HCT116 (cell line): ENCODE results near the gene OSBP2. TPM values are rescaled to one million over a fixed set of nuclear protein-coding genes. Genes with fewer than 3 reads are reported as not detected.

Experiments used
- ATAC-seq: fragments of 200-7000 bp; cut with Tn5 transposase; 2 replicates; pipeline ENCODE4 v1.9.1; 2020; ENCODE audit warnings: mild to moderate bottlenecking, moderate library complexity
- BruUV-seq: library from RNA; stranded (reverse); fragments of 400-500 nt; replicated peaks from 2 replicates; lab custom pipeline; 2021; lab: Mats Ljungman, UMichigan
- CTCF ChIA-PET: fragments of 300-600 bp; sonication (Branson Sonifier 250); formaldehyde crosslinking; loops from one replicate; lab custom pipeline; 2021; ENCODE audit warnings: antibody characterized with exemption; lab: Charles Lee
- POLR2A ChIA-PET: fragments of 300-600, 350-600 bp; sonication (Branson Sonifier 250); formaldehyde crosslinking; loops from one replicate; lab custom pipeline; 2021; ENCODE audit warnings: antibody characterized with exemption; lab: Charles Lee
- RAD21 ChIA-PET, 2 experiments: fragments of 300-600 bp; sonication (Branson Sonifier 250); formaldehyde crosslinking; loops; one replicate each; lab custom pipeline; 2023; ENCODE audit warnings: low total read pairs in 2 of 2; ENCODE audit not compliant: uncharacterized antibody in 2 of 2, unreplicated experiment in 2 of 2, low non-redundant PET in 1 of 2; lab: Charles Lee
- DNase-seq: peaks from one replicate; pipeline ENCODE4 v3.0.0-alpha.2; 2010; ENCODE audit warnings: low read depth, low spot score
- H2AFZ ChIP-seq: fragments of 200-600 bp; shearing (Covaris generic), sonication (generic); 2 replicates; pipeline ENCODE4 v1.6.1; 2017; ENCODE audit warnings: low read depth, mixed run types, mixed read lengths, antibody characterized with exemption, low read length; ENCODE audit not compliant: poor library complexity, severe bottlenecking
- H3K27ac ChIP-seq: 2 replicates; pipeline ENCODE4 v1.5.1; 2012; ENCODE audit warnings: low read depth, low read length
- H3K27me3 ChIP-seq: fragments of 200-600 bp; sonication (generic); 2 replicates; pipeline ENCODE4 v1.6.1; 2016; ENCODE audit warnings: mixed run types, low read length, mixed read lengths; ENCODE audit not compliant: insufficient read depth
- H3K36me3 ChIP-seq, 2 experiments: fragments of 200-500 bp in 1 of 2; fragments of 200-600 bp in 1 of 2; sonication (Bioruptor generic) in 1 of 2; sonication (generic) in 1 of 2; 2 replicates each; pipeline versions ENCODE4 v1.5.1 to v1.6.1; 2014 to 2016; ENCODE audit warnings: low read length in 2 of 2, inconsistent platforms in 1 of 2, mixed read lengths in 1 of 2, mixed run types in 1 of 2; ENCODE audit not compliant: insufficient read depth in 2 of 2, control insufficient read depth in 1 of 2
- H3K4me1 ChIP-seq, 2 experiments: fragments of 200-600 bp in 1 of 2; sonication (generic) in 1 of 2; 2 replicates each; pipeline versions ENCODE4 v1.5.1 to v1.6.1; 2012 to 2017; ENCODE audit warnings: low read length in 2 of 2, inconsistent platforms in 1 of 2, mild to moderate bottlenecking in 1 of 2, mixed read lengths in 1 of 2, mixed run types in 1 of 2, moderate library complexity in 1 of 2; ENCODE audit not compliant: insufficient read depth in 2 of 2, control insufficient read depth in 1 of 2
- H3K4me2 ChIP-seq: fragments of 200-600 bp; sonication (generic); 2 replicates; pipeline ENCODE4 v1.6.1; 2017; ENCODE audit warnings: mixed run types, low read length, mixed read lengths
- H3K4me3 ChIP-seq, 2 experiments: fragments of 200-600 bp in 1 of 2; sonication (generic) in 1 of 2; replicated peaks in 1 of 2; 2 replicates each; pipeline ENCODE4 v1.5.1; 2011 to 2016; ENCODE audit warnings: low read length in 2 of 2, control low read depth in 1 of 2, low read depth in 1 of 2, mild to moderate bottlenecking in 1 of 2, mixed read lengths in 1 of 2, mixed run types in 1 of 2
- H3K79me2 ChIP-seq: fragments of 200-600 bp; sonication (generic); 2 replicates; pipeline ENCODE4 v1.6.1; 2017; ENCODE audit warnings: mild to moderate bottlenecking, mixed run types, low read length, moderate library complexity, mixed read lengths; ENCODE audit not compliant: insufficient read depth
- H3K9ac ChIP-seq: fragments of 200-600 bp; sonication (generic); 2 replicates; pipeline ENCODE4 v1.6.1; 2016; ENCODE audit warnings: low read length, mixed read lengths
- H3K9me2 ChIP-seq: fragments of 200-600 bp; sonication (generic), shearing (Covaris generic); 2 replicates; pipeline ENCODE4 v1.6.1; 2017; ENCODE audit warnings: mixed run types, mild to moderate bottlenecking, moderate library complexity; ENCODE audit not compliant: insufficient read depth
- H3K9me3 ChIP-seq, 2 experiments: fragments of 200-500 bp in 1 of 2; fragments of 200-600 bp in 1 of 2; sonication (Bioruptor generic) in 1 of 2; sonication (generic) in 1 of 2; 2 replicates each; pipeline ENCODE4 v1.6.1; 2014 to 2017; ENCODE audit warnings: low read length in 2 of 2, mixed read lengths in 2 of 2, inconsistent platforms in 1 of 2, low read depth in 1 of 2, mild to moderate bottlenecking in 1 of 2, mixed run types in 1 of 2, moderate library complexity in 1 of 2; ENCODE audit not compliant: control insufficient read depth in 1 of 2, insufficient read depth in 1 of 2
- H4K20me1 ChIP-seq: fragments of 200-600 bp; sonication (generic), shearing (Covaris generic); 2 replicates; pipeline ENCODE4 v1.6.1; 2017; ENCODE audit warnings: mixed run types, mild to moderate bottlenecking, moderate library complexity; ENCODE audit not compliant: insufficient read depth
- CBX3 ChIP-seq: IDR thresholded peaks from 2 replicates; pipeline ENCODE4 v1.6.1; 2012; ENCODE audit warnings: low read depth
- CEBPB ChIP-seq: IDR thresholded peaks from 2 replicates; pipeline ENCODE4 v1.6.1; 2012; ENCODE audit warnings: low read depth
- EGR1 ChIP-seq: IDR thresholded peaks from 2 replicates; pipeline ENCODE4 v1.6.1; 2012; ENCODE audit warnings: low read depth
- ELF1 ChIP-seq: IDR thresholded peaks from 2 replicates; pipeline ENCODE4 v1.6.1; 2012; ENCODE audit warnings: low read depth, borderline replicate concordance
- FOSL1 ChIP-seq: IDR thresholded peaks from 2 replicates; pipeline ENCODE4 v1.6.1; 2012; ENCODE audit warnings: low read depth
- JUND ChIP-seq: IDR thresholded peaks from 2 replicates; pipeline ENCODE4 v1.6.1; 2012
- POLR2A ChIP-seq: IDR thresholded peaks from 2 replicates; pipeline ENCODE4 v1.7.0; 2011; ENCODE audit warnings: borderline replicate concordance; ENCODE audit not compliant: insufficient read depth, insufficient read length; ENCODE audit errors: extremely low read depth
- POLR2AphosphoS5 ChIP-seq: IDR thresholded peaks from 2 replicates; pipeline ENCODE4 v1.6.1; 2011; ENCODE audit warnings: mild to moderate bottlenecking, low read depth, low read length, moderate library complexity
- RAD21 ChIP-seq: IDR thresholded peaks from 2 replicates; pipeline ENCODE4 v1.6.1; 2012; ENCODE audit warnings: low read depth, mild to moderate bottlenecking
- SP1 ChIP-seq: IDR thresholded peaks from 2 replicates; pipeline ENCODE4 v1.6.1; 2012; ENCODE audit warnings: low read depth
- TCF7L2 ChIP-seq: IDR thresholded peaks from 2 replicates; pipeline ENCODE4 v1.7.0; 2011; ENCODE audit warnings: borderline replicate concordance, inconsistent platforms; ENCODE audit not compliant: insufficient read depth, insufficient read length; ENCODE audit errors: extremely low read depth
- YY1 ChIP-seq: IDR thresholded peaks from 2 replicates; pipeline ENCODE4 v1.6.1; 2011; ENCODE audit warnings: low read length, low read depth, moderate library complexity, mild to moderate bottlenecking; ENCODE audit not compliant: insufficient replicate concordance; ENCODE audit errors: extremely low read depth
- ZBTB33 ChIP-seq: IDR thresholded peaks from 2 replicates; pipeline ENCODE4 v1.6.1; 2011; ENCODE audit warnings: mild to moderate bottlenecking, low read length, moderate library complexity; ENCODE audit not compliant: insufficient replicate concordance; ENCODE audit errors: extremely low read depth
- ZFX ChIP-seq: fragments of 450-650 bp; IDR thresholded peaks from 2 replicates; pipeline ENCODE4 v1.6.1; 2017
- intact Hi-C: fragments of 100-400 bp; cut with micrococcal nuclease; formaldehyde crosslinking; loops from 2 replicates; pipeline ENCODE4 v1.10.0; 2022
- total RNA-seq: library from RNA; stranded (reverse); gene quantifications from one replicate; pipeline ENCODE4 v1.2.1, GENCODE V29; 2021; ENCODE audit not compliant: unreplicated experiment
- TF ChIP-seq, protein P1 (sequence below): IDR thresholded peaks from 2 replicates; pipeline ENCODE4 v1.6.1; 2012
- TF ChIP-seq, protein P2 (sequence below), 3 experiments: fragments of 200-600 bp in 1 of 3; sonication (generic) in 1 of 3; IDR thresholded peaks in 2 of 3; conservative IDR thresholded peaks in 1 of 3; 2 replicates each; pipeline ENCODE4 v1.5.1; 2012 to 2017; ENCODE audit warnings: low read depth in 2 of 3, low read length in 2 of 3, antibody characterized with exemption in 1 of 3, borderline replicate concordance in 1 of 3, control low read depth in 1 of 3, mild to moderate bottlenecking in 1 of 3, mixed read lengths in 1 of 3, mixed run types in 1 of 3, moderate library complexity in 1 of 3; ENCODE audit not compliant: insufficient read depth in 1 of 3

OSBP2 gene
- total RNA-seq, 1 experiment from 2014 or later: 12.9 TPM

GRCh38 chr22:30649430-30650007 lies 45.2 kb upstream of the OSBP2 start (continued):
- TF ChIP-seq ZBTB33: no peak
- TF ChIP-seq EGR1: peak; percentile 36; the same call in 1 of the 2 replicates

DNA sequence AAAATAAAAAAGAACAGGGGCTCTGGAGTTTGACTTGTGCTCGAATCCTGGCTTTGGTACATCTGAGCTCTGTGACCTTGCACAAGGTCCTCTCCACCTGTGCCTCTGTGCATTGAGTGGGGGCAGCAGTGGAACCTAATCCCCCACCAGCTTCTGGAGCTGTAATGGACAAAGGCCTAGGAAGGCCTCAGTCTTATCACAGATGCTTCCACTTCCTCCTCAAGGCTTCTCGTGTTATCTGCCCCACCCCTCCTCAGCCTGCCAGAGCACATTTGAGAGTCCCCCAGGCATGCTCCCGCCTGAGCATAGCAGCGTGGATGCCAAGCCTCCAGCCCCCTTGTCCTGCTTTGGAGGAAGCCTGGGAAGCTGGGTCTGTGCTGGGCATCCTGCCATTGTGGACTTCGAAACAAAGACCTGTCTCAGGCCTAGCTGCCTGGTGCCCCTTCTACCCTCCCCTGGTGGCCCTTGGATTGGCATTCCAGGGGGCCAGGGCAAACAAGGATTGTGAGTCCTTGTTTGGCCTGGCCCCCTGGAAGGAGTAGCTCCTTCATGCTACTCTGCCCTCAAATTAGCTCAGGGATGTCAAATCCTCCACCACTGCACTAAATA lies 44.1 kb upstream of the OSBP2 start:
- Histone ChIP-seq H3K4me3 (no peak overlapping the region), H3K4me1 (peaks cover 18 to 30% of the 10 kb centered on the region in 2 experiments), H2AFZ (no peak overlapping the region), H3K9me3 (no peaks in the 10 kb centered on the region), H3K27ac (peak overlapping the region; percentile 59; the same call in 1 of the 2 replicates), H3K9ac (no peak overlapping the region), H3K9me2 (no peaks in the 10 kb centered on the region), H3K79me2 (no peaks in the 10 kb centered on the region), H3K4me2 (peak overlapping the region; percentile 76; the same call in 1 of the 2 replicates), H4K20me1 (no peaks in the 10 kb centered on the region), H3K27me3 (no peaks in the 10 kb centered on the region), H3K36me3 (no peaks in the 10 kb centered on the region)
- ChIA-PET CTCF (interaction anchor here (1.1 to 2.4 kb wide), 5 partner anchors 16 to 104 kb away, joined by 3 to 17 read pairs (median 8); partner anchors contain the start of genes DUSP18 and SLC35E4), RAD21 (no interaction called here), POLR2A (interaction anchor here (2.1 kb wide), 1 partner anchor 16 kb away, joined by 11 read pairs; the partner anchor contains the start of gene SLC35E4)
- TF ChIP-seq ZFX (no peak), JUND (no peak), POLR2AphosphoS5 (no peak), CEBPB (no peak), RAD21 (no peak), ELF1 (no peak), POLR2A (no peak), TCF7L2 (no peak), ZBTB33 (no peak), YY1 (no peak), FOSL1 (no peak), CBX3 (no peak), EGR1 (no peak), SP1 (no peak)
- TF ChIP-seq, protein P1, sequence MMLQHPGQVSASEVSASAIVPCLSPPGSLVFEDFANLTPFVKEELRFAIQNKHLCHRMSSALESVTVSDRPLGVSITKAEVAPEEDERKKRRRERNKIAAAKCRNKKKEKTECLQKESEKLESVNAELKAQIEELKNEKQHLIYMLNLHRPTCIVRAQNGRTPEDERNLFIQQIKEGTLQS: no peak
- TF ChIP-seq, protein P2, sequence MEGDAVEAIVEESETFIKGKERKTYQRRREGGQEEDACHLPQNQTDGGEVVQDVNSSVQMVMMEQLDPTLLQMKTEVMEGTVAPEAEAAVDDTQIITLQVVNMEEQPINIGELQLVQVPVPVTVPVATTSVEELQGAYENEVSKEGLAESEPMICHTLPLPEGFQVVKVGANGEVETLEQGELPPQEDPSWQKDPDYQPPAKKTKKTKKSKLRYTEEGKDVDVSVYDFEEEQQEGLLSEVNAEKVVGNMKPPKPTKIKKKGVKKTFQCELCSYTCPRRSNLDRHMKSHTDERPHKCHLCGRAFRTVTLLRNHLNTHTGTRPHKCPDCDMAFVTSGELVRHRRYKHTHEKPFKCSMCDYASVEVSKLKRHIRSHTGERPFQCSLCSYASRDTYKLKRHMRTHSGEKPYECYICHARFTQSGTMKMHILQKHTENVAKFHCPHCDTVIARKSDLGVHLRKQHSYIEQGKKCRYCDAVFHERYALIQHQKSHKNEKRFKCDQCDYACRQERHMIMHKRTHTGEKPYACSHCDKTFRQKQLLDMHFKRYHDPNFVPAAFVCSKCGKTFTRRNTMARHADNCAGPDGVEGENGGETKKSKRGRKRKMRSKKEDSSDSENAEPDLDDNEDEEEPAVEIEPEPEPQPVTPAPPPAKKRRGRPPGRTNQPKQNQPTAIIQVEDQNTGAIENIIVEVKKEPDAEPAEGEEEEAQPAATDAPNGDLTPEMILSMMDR (IDR thresholded peaks at IDR 0.05 in 2 of 3, conservative IDR thresholded peaks at IDR 0.05 in 1 of 3; ENCODE audit: borderline replicate concordance in 1 of 3, insufficient read depth in 1 of 3, low read depth in 2 of 3, low read length in 2 of 3): no peak
- DNase-seq (no peak), ATAC-seq (no peak)
- intact Hi-C loops: no loop called here
- BruUV-seq: no TSS peak
